A549 (cell line): ENCODE data around the gene UBTD2. TPM values are rescaled to one million over a fixed set of nuclear protein-coding genes. Genes with fewer than 3 reads are reported as not detected.
A peak's percentile ranks its signal among the peaks of the same experiment; 100 is the strongest.

Experiments used
- ATAC-seq, 2 experiments: fragments of 200-7000 bp in 1 of 2; fragments of >200 bp in 1 of 2; cut with Nextera tagmentation in 1 of 2; cut with Tn5 transposase in 1 of 2; 3 replicates each; pipeline versions ENCODE4 v1.8.0 to v1.9.1; 2018 to 2020; ENCODE audit warnings: mild to moderate bottlenecking in 1 of 2, moderate library complexity in 1 of 2
- CTCF ChIA-PET: fragments of 300-600 bp; sonication (Branson Sonifier 250); formaldehyde crosslinking; extraction: SDS; loops from one replicate; lab custom pipeline; 2021; ENCODE audit warnings: antibody characterized with exemption, inconsistent platforms; lab: Yijun Ruan, JAX
- POLR2A ChIA-PET: fragments of 350-600 bp; formaldehyde crosslinking; extraction: SDS; loops from one replicate; lab custom pipeline; 2021; ENCODE audit warnings: antibody characterized with exemption, inconsistent platforms; lab: Yijun Ruan, JAX
- DNase-seq, 2 experiments: peaks; one replicate each; pipeline versions ENCODE4 v3.0.0 to v3.0.0-alpha.2; 2011 to 2016; ENCODE audit warnings: low read depth in 1 of 2, low spot score in 1 of 2
- FAIRE-seq: peaks from 2 replicates; lab custom pipeline; 2011; peaks lifted over from hg19 to GRCh38; lab: Jason Lieb, UNC
- H3K27ac ChIP-seq, 2 experiments: fragments of >200 bp; sonication (Bioruptor Twin); formaldehyde crosslinking; 3 replicates each; pipeline ENCODE4 v1.5.1; 2016 to 2017
- H3K4me1 ChIP-seq: fragments of >200 bp; sonication (Bioruptor Twin); formaldehyde crosslinking; 3 replicates; pipeline ENCODE4 v1.6.1; 2016
- H3K4me2 ChIP-seq: fragments of >200 bp; sonication (Bioruptor Twin); formaldehyde crosslinking; 3 replicates; pipeline ENCODE4 v1.6.1; 2016
- H3K4me3 ChIP-seq: fragments of >200 bp; sonication (Bioruptor Twin); formaldehyde crosslinking; 3 replicates; pipeline ENCODE4 v1.5.1; 2016
- H3K9me3 ChIP-seq: fragments of >200 bp; sonication (Bioruptor Twin); formaldehyde crosslinking; 3 replicates; pipeline ENCODE4 v1.6.1; 2016
- CBX2 ChIP-seq: fragments of 200-600 bp; sonication (generic); IDR thresholded peaks from 2 replicates; pipeline ENCODE4 v1.6.1; 2016; ENCODE audit warnings: low read depth, mild to moderate bottlenecking, borderline replicate concordance
- CBX8 ChIP-seq: fragments of 200-600 bp; sonication (generic); IDR thresholded peaks from 2 replicates; pipeline ENCODE4 v1.6.1; 2016
- HDAC2 ChIP-seq: fragments of 200-600 bp; sonication (generic); IDR thresholded peaks from 2 replicates; pipeline ENCODE4 v1.6.1; 2016
- HEYL ChIP-seq: fragments of 250-450 bp; sonication (Bioruptor Pico); IDR thresholded peaks from 2 replicates; pipeline ENCODE4 v1.8.0; 2021; ENCODE audit warnings: mild to moderate bottlenecking, moderate library complexity
- HOXB5 ChIP-seq: fragments of 250-450 bp; sonication (Bioruptor Pico); IDR thresholded peaks from 2 replicates; pipeline ENCODE4 v1.5.0; 2020; ENCODE audit warnings: mild to moderate bottlenecking, moderate library complexity
- KDM1A ChIP-seq: fragments of 200-600 bp; sonication (generic); IDR thresholded peaks from 2 replicates; pipeline ENCODE4 v1.6.1; 2016; ENCODE audit warnings: low read depth, mild to moderate bottlenecking
- MAFK ChIP-seq: fragments of 450-650 bp; IDR thresholded peaks from 2 replicates; pipeline ENCODE4 v1.6.1; 2014; ENCODE audit not compliant: partially characterized antibody
- MAZ ChIP-seq: fragments of 150-350 bp; IDR thresholded peaks from 2 replicates; pipeline ENCODE4 v1.6.1; 2014; ENCODE audit warnings: antibody characterized with exemption, low read depth, low read length, borderline replicate concordance
- MYC ChIP-seq: IDR thresholded peaks from 2 replicates; pipeline ENCODE4 v1.6.1; 2012; ENCODE audit warnings: mild to moderate bottlenecking, inconsistent platforms, low read length, improper control_type of control experiment, borderline replicate concordance
- NFE2L2 ChIP-seq: fragments of 150-350 bp; conservative IDR thresholded peaks from 2 replicates; pipeline ENCODE4 v1.6.1; 2014; ENCODE audit warnings: low read length
- POLR2A ChIP-seq: IDR thresholded peaks from 2 replicates; pipeline ENCODE4 v1.6.1; 2012; ENCODE audit warnings: mild to moderate bottlenecking, low read length
- RARB ChIP-seq: fragments of 250-450 bp; sonication (Bioruptor Pico); IDR thresholded peaks from 2 replicates; pipeline ENCODE4 v1.8.0; 2021; ENCODE audit warnings: mild to moderate bottlenecking, moderate library complexity
- RNF2 ChIP-seq: fragments of 200-600 bp; sonication (generic); IDR thresholded peaks from 2 replicates; pipeline ENCODE4 v1.6.1; 2016; ENCODE audit warnings: low read depth, mild to moderate bottlenecking, antibody characterized with exemption, moderate library complexity, borderline replicate concordance
- SREBF2 ChIP-seq: fragments of 450-650 bp; IDR thresholded peaks from 2 replicates; pipeline ENCODE4 v1.6.1; 2014; ENCODE audit warnings: mild to moderate bottlenecking, moderate library complexity
- ZFP36 ChIP-seq: fragments of 450-650 bp; IDR thresholded peaks from 2 replicates; pipeline ENCODE4 v1.6.1; 2014; ENCODE audit warnings: borderline replicate concordance; ENCODE audit not compliant: partially characterized antibody
- ZSCAN20 ChIP-seq: fragments of 250-450 bp; sonication (Bioruptor Pico); IDR thresholded peaks from 2 replicates; pipeline ENCODE4 v1.8.0; 2022; ENCODE audit warnings: mild to moderate bottlenecking, moderate library complexity
- WGBS: methylation state at CpG from one replicate; pipeline ENCODE4 v1.1.6; 2017; ENCODE audit errors: missing lambda C conversion rate; 5-methylcytosine and 5-hydroxymethylcytosine counted together
- polyA plus RNA-seq, 4 experiments: library from polyadenylated mRNA; depleted of rRNA in 3 of 4; stranded (reverse); fragments of >200 nt; fragmentation: RNase III in 1 of 4; extraction: RNeasy Plus Mini Kit Qiagen cat#74134 plus additional on column Dnase treatment in 1 of 4; gene quantifications; 2 replicates in 3 of 4; 3 replicates in 1 of 4; pipeline ENCODE4 v1.2.3, GENCODE V29; 2011 to 2017
- TF ChIP-seq, protein P1 (sequence below): fragments of 250-450 bp; sonication (Bioruptor Pico); IDR thresholded peaks from 2 replicates; pipeline ENCODE4 v1.5.0; 2021; ENCODE audit warnings: mild to moderate bottlenecking, moderate library complexity, borderline replicate concordance
- TF ChIP-seq, protein P2 (sequence below): fragments of >200 bp; sonication (Bioruptor Twin); formaldehyde crosslinking; IDR thresholded peaks from 2 replicates; pipeline ENCODE4 v1.6.1; 2016
- TF ChIP-seq, protein P3 (sequence below): IDR thresholded peaks from 2 replicates; pipeline ENCODE4 v1.6.1; 2012

The UBTD2 gene
- polyA plus RNA-seq, 2 of the 4 experiments (the other 2 are of a cell fraction) = 16.4 to 20.9 TPM

DNA sequence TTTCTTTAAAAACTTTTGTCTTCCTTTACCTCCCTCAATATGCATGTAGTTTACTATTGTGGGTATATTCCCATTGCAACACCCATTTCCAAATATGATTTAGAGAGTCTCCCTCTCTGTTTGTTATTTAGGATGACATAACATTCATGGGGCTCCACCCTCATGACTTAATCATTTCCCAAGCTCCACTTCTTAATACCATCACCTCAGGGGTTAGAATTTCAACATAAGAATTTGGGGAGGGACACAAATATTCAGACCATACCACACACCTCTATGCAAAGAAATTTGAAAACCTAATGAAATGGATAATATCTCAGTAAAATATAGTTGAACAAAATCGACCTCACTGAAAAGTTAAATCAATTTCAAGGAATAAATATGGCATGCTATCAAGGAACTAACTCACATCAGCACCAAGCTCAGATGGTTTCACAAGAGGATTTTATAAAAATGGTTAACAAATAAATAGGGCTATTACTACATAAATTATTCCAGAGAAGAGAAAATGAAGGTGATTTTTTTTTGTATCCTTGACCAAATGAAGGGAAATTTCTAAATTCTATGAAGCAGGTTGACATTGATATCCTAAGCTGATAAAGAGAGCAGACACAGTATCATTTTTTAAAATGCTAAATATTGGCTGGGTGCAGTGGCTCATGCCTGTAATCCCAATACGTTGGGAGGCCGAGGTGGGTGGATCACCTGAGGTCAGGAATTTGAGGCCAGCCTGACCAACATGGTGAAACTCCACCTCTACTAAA, 20.2 kb upstream of the UBTD2 start:
- peak; percentile 18 for FAIRE-seq
- peak; percentile 32 to 47; a peak in 1 of 6 replicates for ATAC-seq
- WGBS = 52% methylated on average over 3 of the region's 3 CpGs
- Histone ChIP-seq H3K9me3 (peaks cover 11% of the 10 kb centered on the region; the same call in 2 of the 3 replicates), H3K4me3 (no peak overlapping the region), H3K4me2 (no peak overlapping the region), H3K4me1 (no peaks in the 10 kb centered on the region), H3K27ac (no peak overlapping the region)
- no peak for DNase-seq
- CTCF ChIA-PET = interaction anchor here (0.7 to 4.3 kb wide), 3 partner anchors 8 to 26 kb away, joined by 3 to 32 read pairs (median 3); no protein-coding TSS in a partner anchor
- POLR2A ChIA-PET = no interaction called here
- TF ChIP-seq SREBF2 (peak; percentile 28; the same call in 1 of the 2 replicates), RNF2 (no peak), MYC (no peak)

DNA sequence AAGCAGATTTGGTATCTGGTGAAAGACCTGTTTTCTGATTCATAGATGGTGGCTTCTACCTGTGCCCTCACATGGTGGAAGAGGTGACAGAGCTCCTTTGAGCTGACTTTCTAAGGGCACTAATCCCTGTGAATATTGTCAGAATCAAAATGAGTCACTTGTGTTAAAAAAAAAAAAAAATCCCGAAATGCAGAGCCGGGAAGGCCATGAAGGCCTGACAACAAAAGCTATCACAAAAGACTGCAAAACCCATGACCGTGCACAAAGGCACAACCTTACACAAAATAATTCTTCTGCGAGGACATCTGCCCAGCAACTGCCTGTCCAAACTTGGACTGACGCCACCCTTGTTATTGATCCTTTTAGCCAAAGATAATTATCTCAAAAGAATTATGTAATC, 19.6 kb upstream of the UBTD2 start:
- ChIA-PET CTCF (interaction anchor here (0.7 to 4.3 kb wide), 3 partner anchors 10 to 160 kb away, joined by 3 to 32 read pairs (median 3); no protein-coding TSS in a partner anchor), POLR2A (interaction anchor here (0.7 kb wide), 1 partner anchor 20 kb away, joined by 3 read pairs; the partner anchor contains the start of gene UBTD2)
- H3K9me3 ChIP-seq = peaks cover 11% of the 10 kb centered on the region; the same call in 2 of the 3 replicates
- no peak for FAIRE-seq
- 0 out of 6 replicates have a peak, but pooled peaks of 1 of the 2 experiments have one; percentile 50 for ATAC-seq
- TF ChIP-seq, protein P1, sequence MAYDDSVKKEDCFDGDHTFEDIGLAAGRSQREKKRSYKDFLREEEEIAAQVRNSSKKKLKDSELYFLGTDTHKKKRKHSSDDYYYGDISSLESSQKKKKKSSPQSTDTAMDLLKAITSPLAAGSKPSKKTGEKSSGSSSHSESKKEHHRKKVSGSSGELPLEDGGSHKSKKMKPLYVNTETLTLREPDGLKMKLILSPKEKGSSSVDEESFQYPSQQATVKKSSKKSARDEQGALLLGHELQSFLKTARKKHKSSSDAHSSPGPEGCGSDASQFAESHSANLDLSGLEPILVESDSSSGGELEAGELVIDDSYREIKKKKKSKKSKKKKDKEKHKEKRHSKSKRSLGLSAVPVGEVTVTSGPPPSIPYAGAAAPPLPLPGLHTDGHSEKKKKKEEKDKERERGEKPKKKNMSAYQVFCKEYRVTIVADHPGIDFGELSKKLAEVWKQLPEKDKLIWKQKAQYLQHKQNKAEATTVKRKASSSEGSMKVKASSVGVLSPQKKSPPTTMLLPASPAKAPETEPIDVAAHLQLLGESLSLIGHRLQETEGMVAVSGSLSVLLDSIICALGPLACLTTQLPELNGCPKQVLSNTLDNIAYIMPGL (CRISPR knock-in tag) = no peak
- no peak for TF ChIP-seq NFE2L2
- TF ChIP-seq CBX2 = no peak
- no peak for TF ChIP-seq HEYL (CRISPR knock-in tag)
- TF ChIP-seq KDM1A = no peak
- TF ChIP-seq HOXB5 (CRISPR knock-in tag) = no peak
- TF ChIP-seq, protein P2, sequence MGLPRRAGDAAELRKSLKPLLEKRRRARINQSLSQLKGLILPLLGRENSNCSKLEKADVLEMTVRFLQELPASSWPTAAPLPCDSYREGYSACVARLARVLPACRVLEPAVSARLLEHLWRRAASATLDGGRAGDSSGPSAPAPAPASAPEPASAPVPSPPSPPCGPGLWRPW = no peak
- no peak for TF ChIP-seq ZFP36
- TF ChIP-seq, protein P3, sequence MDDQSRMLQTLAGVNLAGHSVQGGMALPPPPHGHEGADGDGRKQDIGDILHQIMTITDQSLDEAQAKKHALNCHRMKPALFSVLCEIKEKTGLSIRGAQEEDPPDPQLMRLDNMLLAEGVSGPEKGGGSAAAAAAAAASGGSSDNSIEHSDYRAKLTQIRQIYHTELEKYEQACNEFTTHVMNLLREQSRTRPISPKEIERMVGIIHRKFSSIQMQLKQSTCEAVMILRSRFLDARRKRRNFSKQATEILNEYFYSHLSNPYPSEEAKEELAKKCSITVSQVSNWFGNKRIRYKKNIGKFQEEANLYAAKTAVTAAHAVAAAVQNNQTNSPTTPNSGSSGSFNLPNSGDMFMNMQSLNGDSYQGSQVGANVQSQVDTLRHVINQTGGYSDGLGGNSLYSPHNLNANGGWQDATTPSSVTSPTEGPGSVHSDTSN = no peak
- H3K4me2 ChIP-seq = no peak overlapping the region
- H3K4me1 ChIP-seq = no peaks in the 10 kb centered on the region
- no peak overlapping the region for H3K27ac ChIP-seq
- no peak overlapping the region for H3K4me3 ChIP-seq
- DNase-seq = no peak
- WGBS = 71% methylated on average over 5 of the region's 5 CpGs

DNA sequence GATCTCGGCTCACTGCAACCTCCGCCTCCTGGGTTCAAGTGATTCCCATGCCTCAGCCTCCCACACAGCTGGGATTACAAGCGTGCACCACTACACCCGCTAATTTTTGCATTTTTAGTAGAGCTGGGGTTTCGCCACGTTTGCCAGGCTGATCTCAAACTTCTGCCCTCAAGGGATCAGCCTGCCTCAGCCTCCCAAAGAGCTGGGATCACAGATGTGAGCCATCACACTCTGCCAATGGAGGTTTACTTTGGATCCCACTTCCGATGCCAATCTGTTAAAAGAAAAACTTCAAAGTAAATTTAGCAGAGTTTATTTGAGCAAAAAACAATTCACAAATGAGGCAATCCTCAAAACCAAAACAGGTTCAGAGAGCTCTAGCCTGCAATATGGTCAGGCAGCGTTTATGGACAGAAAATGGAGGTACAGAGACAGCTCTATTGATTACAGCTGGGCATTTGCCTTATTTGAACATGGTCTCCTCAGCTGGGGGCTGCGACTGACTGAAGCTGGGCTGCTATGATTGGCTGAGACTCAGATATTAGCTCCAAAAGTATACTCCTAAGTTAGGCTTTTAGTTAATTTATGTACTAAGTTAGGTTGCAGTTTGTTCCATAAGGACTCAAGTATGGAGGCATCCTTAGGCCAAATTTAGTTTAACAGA, 18.6 kb upstream of the UBTD2 start:
- no peak overlapping the region for H3K4me3 ChIP-seq
- WGBS = 75% methylated on average over 9 of the region's 9 CpGs
- ATAC-seq (no peak), FAIRE-seq (no peak)
- no peak overlapping the region for H3K4me2 ChIP-seq
- peaks cover 11% of the 10 kb centered on the region; the same call in 2 of the 3 replicates for H3K9me3 ChIP-seq
- no peak for TF ChIP-seq RARB
- TF ChIP-seq ZSCAN20 (CRISPR knock-in tag) = no peak
- no peak for TF ChIP-seq HDAC2
- TF ChIP-seq NFE2L2 = no peak
- no peak for TF ChIP-seq POLR2A
- TF ChIP-seq MAFK = no peak
- TF ChIP-seq RNF2 = no peak
- TF ChIP-seq MAZ = no peak
- no peak for TF ChIP-seq CBX8
- TF ChIP-seq, all 56 proteins: peak for 0
- DNase-seq = no peak
- CTCF ChIA-PET = interaction anchor here (1.0 to 4.3 kb wide), 2 partner anchors 9 to 389 kb away, joined by 3 to 32 read pairs; no protein-coding TSS in a partner anchor
- POLR2A ChIA-PET = no interaction called here
- H3K4me1 ChIP-seq = no peaks in the 10 kb centered on the region
- H3K27ac ChIP-seq = no peak overlapping the region
